Erythroblast (primary cell): ENCODE results near the gene CETP.

Source experiments
- GATA1 ChIP-seq: IDR thresholded peaks from 2 replicates; pipeline ENCODE4 v1.6.1; 2011; ENCODE audit warnings: low read depth, mild to moderate bottlenecking, control low read depth, low read length, moderate library complexity
- POLR2A ChIP-seq: IDR thresholded peaks from 2 replicates; pipeline ENCODE4 v1.6.1; 2011; ENCODE audit warnings: mild to moderate bottlenecking, low read length

GRCh38 chr16:57028086-57028485 is 66.3 kb downstream of the CETP start:
- no peak for TF ChIP-seq POLR2A
- no peak for TF ChIP-seq GATA1
